NCI-H2029 treated with DMSO at 0.1 percent for 48 hours (cell line): Measurements from ENCODE around the gene CACHD1.
"Not testable (repeated sequence)": the region's sequence is repeated elsewhere in the genome, so short reads cannot be mapped to it uniquely, and the experiment has no call there.

Experiments
- DNase-seq: peaks from one replicate; lab custom pipeline; 2025; lab: John Stamatoyannopoulos, UW

Gene CACHD1

DNA sequence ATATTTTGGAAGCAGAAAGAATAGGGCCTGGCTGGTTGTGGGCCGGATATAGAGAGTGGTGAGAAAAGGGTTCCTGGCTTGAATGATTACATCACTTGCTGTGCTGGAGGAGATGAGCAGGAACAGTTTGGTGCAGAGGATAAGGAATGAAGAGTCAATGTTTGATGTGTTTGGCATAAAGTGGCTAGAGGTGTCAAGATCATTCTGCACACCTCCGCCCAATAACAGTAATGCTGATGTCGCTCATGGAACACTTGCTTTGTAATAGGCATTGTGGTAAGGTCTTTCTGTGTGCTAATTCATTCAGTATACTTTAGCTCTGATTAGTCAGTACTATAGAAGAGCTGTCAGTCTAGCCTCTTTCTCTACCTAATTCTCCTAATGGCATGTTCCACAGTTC is 226.9 kb downstream of the CACHD1 start:
- no peak for DNase-seq

GRCh38 chr1:64699327-64699726 is 229.4 kb downstream of the CACHD1 start:
- no peak for DNase-seq

GRCh38 chr1:64701071-64701470 is 231.1 kb downstream of the CACHD1 start:
- DNase-seq, result no peak

GRCh38 chr1:64701886-64702285 is 232.0 kb downstream of the CACHD1 start:
- DNase-seq, result no peak

DNA sequence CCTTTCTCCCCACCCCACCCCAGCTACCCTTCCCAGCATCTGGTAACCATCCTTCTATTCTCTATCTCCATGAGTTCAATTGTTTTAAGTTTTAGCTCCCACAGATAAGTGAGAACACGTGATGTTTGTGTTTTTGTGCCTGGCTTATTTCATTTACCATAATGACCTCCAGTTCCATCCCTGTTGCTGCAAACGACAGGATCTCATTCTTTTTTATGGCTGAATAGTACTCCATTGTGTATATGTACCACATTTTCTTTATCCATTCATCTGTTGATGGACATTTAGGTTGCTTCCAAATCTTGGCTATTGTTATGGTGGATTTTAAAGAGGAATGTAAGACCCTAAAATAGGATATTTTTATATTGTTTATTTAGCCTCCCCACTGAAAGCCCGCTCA is 232.7 kb downstream of the CACHD1 start:
- DNase-seq, result not testable (repeated sequence)

DNA sequence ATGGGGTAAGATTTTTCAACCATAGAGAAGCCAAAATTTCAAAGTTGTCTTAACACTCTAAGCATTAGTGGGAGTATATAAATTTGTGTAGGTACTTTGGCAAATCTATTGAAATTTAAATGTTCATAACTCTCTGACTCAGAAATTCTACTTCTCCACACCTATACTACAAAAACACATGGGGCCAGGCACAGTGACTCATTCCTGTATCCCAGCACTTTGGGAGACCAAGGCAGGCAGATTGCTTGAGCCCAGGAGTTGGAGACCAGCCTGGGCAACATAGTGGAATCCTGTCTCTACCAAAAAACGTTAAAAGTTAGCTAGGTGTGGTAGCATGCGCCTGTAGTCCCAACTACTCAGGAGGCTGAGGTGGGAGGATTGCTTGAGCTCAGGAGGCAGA is 233.7 kb downstream of the CACHD1 start:
- no peak for DNase-seq

GRCh38 chr1:64705591-64705990 is 235.7 kb downstream of the CACHD1 start:
- no peak for DNase-seq

DNA sequence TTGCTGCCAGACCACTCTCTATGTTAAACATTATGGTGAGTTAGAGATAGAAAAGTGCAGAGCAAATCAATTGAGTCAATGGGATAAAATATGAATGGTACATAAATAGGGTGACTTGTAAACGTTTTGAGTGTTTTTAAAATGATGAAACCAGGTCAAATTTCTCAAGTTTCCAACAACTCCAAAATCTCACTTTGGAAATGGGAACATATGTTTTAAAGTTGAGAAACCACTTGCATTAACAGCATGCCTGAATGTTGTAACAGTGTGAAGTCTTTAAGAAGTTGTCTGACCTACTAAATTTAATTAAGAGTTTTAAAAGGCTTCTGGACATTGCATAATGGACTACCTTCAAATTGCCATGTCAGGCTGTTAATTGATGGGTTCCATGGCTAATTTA is 241.3 kb downstream of the CACHD1 start:
- DNase-seq, result no peak

DNA sequence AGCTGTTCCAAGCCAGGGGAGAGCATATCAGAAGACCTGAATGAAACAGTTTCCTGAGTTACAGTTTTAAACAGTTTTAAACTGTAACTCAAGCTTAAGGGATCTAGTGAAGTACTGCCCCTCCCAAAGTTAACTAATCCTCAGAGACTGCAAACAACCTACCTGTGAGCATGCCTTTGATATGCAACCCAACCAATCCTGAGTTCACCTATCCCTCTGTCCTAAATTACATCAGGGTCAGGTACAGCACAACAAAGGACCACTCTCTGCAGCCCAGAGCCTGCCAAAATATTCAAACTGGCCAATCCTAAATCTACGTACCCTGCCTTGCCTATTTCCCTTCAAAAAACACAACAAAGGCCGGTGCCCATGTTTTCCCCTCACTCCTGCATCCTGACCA is 242.1 kb downstream of the CACHD1 start:
- DNase-seq, result no peak

DNA sequence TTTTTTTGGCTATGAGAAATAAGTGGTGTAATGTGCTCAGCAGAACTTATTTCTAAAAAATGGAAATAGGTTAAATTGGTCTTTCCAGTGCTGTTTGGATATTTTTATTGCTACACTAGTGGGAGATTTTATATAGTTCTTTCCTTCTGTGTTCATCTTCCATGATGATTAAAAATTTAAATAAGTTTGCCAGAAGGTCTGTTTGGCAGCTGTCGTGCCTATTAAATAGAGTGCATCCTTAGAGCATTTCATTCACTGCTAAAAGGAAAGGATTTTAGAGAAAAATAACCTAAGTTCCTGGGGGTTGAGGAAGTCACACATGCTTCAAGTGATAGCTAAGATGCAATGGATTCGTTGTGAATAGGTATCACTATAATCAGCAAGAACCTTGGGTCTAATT is 245.3 kb downstream of the CACHD1 start:
- DNase-seq, result no peak

DNA sequence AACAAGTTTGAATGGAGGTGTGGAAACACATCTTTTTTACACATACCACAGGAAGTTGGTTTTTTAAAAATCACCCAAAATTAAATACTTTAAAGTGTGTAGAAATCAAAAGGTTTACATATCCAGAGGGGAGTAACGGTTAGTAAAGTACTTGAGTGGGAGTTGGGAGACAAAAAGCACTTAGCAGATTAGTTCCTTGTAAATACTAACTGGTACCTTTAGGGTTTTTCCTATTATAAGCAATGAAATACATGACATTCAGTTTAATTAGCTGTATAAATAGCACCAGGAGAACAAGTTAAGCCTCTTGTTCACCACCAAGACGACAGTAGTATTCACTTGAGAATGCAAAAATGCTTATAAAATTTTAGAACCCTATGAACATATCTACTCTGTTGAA is 251.2 kb downstream of the CACHD1 start:
- no peak for DNase-seq

- no peak for DNase-seq
Observed at GRCh38 chr1:64721576-64722145, 251.7 kb downstream of the CACHD1 start.

GRCh38 chr1:64727861-64728260 is 257.9 kb downstream of the CACHD1 start:
- no peak for DNase-seq

DNA sequence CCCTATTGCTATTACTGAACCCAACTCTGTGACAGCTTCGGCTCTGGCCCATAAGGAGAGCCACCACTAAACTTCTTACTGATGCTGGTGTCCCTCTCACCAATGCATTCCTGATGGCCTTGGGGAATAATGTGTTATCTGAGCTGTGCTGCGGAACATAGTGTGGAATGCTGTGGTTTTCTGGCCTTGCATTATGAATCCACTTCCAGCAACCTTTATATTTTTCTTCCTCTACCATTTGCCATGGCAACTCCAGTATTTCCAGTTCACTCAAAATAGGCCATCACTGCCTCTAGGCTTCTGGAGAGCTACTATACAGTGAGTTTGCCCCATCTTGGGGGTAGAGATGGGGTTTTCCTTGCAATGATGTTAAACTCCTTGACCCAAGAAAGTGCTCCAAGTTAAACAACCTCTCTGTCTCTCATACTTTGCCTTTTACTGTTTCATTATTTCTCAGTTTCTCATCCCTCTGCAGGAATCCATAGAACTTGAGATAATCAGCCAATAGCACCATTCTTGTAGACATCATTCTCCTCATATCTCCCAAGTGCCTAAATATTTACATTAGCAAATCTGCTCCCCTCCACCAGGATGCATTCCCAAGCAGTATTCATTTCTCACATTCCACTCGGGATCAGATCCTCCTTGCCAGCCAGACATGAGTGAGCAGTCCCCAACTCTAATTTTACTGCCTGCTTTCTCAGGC is 263.8 kb downstream of the CACHD1 start:
- no peak for DNase-seq

DNA sequence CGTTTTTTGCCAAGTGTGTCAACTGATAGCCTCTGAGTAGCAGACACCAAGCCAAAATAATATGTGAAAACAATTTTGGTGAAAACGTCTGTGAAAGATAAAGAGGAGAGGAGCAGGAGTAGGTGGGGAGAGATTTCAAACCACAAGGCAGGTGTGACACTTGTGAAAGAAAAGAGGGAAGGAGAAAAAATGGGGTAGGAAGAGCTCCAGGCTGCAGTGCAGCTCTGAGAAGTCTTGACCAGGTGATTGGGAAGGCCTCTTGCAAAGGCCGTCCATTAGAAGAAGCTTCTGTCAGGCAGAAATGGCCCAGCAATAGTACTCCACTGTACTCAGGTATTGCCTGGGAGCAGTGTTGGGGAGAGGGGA is 264.3 kb downstream of the CACHD1 start:
- no peak for DNase-seq

- DNase-seq, result not testable (repeated sequence)
Observed at GRCh38 chr1:64740687-64741086, 270.8 kb downstream of the CACHD1 start.
